ENCODE results near the gene PER1.

The PER1 gene

GRCh38 chr17:8101721-8102120 is 50.5 kb downstream of the PER1 start:
- DNase-seq (ENCODE audit: low spot score) = no peak
- TF ChIP-seq, protein P1, sequence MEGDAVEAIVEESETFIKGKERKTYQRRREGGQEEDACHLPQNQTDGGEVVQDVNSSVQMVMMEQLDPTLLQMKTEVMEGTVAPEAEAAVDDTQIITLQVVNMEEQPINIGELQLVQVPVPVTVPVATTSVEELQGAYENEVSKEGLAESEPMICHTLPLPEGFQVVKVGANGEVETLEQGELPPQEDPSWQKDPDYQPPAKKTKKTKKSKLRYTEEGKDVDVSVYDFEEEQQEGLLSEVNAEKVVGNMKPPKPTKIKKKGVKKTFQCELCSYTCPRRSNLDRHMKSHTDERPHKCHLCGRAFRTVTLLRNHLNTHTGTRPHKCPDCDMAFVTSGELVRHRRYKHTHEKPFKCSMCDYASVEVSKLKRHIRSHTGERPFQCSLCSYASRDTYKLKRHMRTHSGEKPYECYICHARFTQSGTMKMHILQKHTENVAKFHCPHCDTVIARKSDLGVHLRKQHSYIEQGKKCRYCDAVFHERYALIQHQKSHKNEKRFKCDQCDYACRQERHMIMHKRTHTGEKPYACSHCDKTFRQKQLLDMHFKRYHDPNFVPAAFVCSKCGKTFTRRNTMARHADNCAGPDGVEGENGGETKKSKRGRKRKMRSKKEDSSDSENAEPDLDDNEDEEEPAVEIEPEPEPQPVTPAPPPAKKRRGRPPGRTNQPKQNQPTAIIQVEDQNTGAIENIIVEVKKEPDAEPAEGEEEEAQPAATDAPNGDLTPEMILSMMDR (IDR thresholded peaks at IDR 0.05; ENCODE audit: extremely low read depth, missing control alignments) = no peak

GRCh38 chr17:8100763-8101162 is 51.4 kb downstream of the PER1 start:
- DNase-seq (ENCODE audit: low spot score) = no peak
- TF ChIP-seq, protein P1 (IDR thresholded peaks at IDR 0.05; ENCODE audit: extremely low read depth, missing control alignments) = no peak

- no peak for DNase-seq (ENCODE audit: low spot score)
- TF ChIP-seq, protein P1 (IDR thresholded peaks at IDR 0.05; ENCODE audit: extremely low read depth, missing control alignments) = no peak
Observed at GRCh38 chr17:8100111-8100510, 52.1 kb downstream of the PER1 start.

DNA sequence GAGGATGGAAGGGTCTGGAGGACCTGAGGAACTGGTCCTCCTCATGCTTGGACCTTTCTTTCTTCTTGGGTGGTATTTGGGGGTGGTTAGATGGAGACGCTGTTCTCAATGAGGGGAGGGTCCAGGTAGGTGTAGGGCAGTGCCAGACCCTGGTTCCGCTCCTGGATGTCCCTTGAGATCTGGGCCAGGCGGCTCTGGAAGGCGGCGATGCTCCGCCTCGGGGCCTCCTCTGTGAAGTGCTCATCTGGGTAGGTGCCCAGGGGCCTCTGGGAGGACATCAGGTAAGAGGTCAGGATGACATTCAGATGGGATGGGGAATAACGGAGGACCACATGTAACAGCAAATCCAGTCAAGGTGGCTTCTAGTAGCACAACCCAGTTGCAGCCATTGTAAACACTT is 55.7 kb downstream of the PER1 start:
- no peak for DNase-seq (ENCODE audit: low spot score)
- TF ChIP-seq, protein P1 (IDR thresholded peaks at IDR 0.05; ENCODE audit: extremely low read depth, missing control alignments) = no peak

DNA sequence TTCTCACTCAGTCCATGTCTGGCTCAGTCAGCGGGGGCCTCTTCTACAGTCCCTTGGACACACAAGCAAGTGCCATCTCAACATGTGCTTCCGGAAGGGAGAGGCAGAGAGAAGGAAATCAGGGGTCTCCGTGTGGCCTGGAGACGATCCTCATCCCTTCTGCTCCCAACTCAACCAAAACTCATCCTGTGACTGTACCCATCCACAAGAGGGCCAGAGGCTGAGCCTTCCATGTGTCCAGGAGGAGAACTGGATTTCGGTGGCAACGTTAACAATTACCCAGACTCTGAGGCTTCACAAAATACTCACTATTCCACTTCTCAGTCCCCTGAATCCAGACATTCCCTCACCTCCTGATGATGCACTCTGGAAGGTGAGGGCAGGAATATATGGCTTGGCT is 56.8 kb downstream of the PER1 start:
- no peak for DNase-seq (ENCODE audit: low spot score)
- TF ChIP-seq, protein P1 (IDR thresholded peaks at IDR 0.05; ENCODE audit: extremely low read depth, missing control alignments) = no peak

DNA sequence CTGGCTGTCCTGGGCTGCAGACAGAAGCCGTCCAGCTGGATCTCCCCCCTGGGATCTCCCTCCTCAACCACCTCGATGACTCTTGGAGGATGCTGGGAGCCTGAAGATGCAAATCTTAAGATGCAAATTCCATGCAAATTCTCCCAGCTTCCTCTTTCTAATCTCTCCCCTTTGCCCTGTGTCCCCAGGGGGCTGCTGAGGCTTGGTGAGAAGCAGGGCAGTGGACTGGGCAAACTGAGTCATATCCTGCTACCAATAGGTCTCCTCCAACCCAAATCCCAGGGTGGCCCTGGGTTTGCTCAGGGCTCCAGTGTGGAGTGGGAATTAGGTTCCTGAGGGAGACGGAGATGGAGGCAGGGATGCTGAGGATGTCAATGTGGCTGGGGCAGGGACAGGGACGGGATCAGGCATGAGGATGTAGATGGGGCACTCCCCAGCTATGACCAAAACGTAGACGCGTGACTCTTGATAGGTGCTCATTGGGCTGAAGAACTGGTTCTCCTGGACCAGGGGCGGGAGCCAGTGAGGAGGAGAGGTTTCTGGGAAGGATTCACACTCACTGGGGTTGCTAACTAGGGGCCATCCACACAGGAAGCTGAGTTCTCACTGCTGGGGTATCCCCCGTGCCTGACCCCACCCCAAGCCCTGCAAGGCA is 61.0 kb downstream of the PER1 start:
- DNase-seq (ENCODE audit: low spot score) = peak; percentile 67
- TF ChIP-seq, protein P1 (IDR thresholded peaks at IDR 0.05; ENCODE audit: extremely low read depth, missing control alignments) = no peak
